A673 (cell line): ENCODE data around the gene DSCAML1. TPM values are rescaled to one million over a fixed set of nuclear protein-coding genes. Genes with fewer than 3 reads are reported as not detected.

ENCODE experiments used
- BruUV-seq: library from RNA; stranded (reverse); fragments of 400-500 nt; replicated peaks from 2 replicates; lab custom pipeline; 2021; lab: Mats Ljungman, UMichigan
- CTCF ChIA-PET: fragments of 300-600 bp; sonication (Branson Sonifier 250); formaldehyde crosslinking; loops from one replicate; lab custom pipeline; 2022; ENCODE audit warnings: antibody characterized with exemption; lab: Charles Lee
- POLR2A ChIA-PET: fragments of 300-600 bp; sonication (Branson Sonifier 250); formaldehyde crosslinking; loops from one replicate; lab custom pipeline; 2022; ENCODE audit warnings: antibody characterized with exemption; ENCODE audit not compliant: low non-redundant PET; lab: Charles Lee
- DNase-seq: peaks from one replicate; pipeline ENCODE4 v3.0.0-alpha.2; 2015; ENCODE audit warnings: low spot score
- H3K27ac ChIP-seq: fragments of 200-600 bp; sonication (generic); 2 replicates; pipeline ENCODE4 v1.5.1; 2016; ENCODE audit warnings: mixed run types, low read depth, mild to moderate bottlenecking, mixed read lengths, antibody characterized with exemption, low read length; ENCODE audit not compliant: poor library complexity, severe bottlenecking
- H3K27me3 ChIP-seq: fragments of 200-600 bp; sonication (generic); replicated peaks from 2 replicates; pipeline ENCODE4 v1.6.1; 2017; ENCODE audit warnings: mixed run types, low read depth, mild to moderate bottlenecking, mixed read lengths, antibody characterized with exemption, low read length; ENCODE audit not compliant: insufficient read depth, poor library complexity
- H3K36me3 ChIP-seq: fragments of 200-600 bp; sonication (generic); 2 replicates; pipeline ENCODE4 v1.6.1; 2016; ENCODE audit warnings: mixed run types, mild to moderate bottlenecking, mixed read lengths, antibody characterized with exemption, low read length; ENCODE audit not compliant: insufficient read depth, poor library complexity, severe bottlenecking
- H3K4me1 ChIP-seq: fragments of 200-600 bp; sonication (generic); 2 replicates; pipeline ENCODE4 v1.6.1; 2017; ENCODE audit warnings: mixed run types, mild to moderate bottlenecking, mixed read lengths, antibody characterized with exemption, low read length; ENCODE audit not compliant: insufficient read depth, poor library complexity, severe bottlenecking
- H3K4me3 ChIP-seq: fragments of 200-600 bp; sonication (generic); 2 replicates; pipeline ENCODE4 v1.5.1; 2016; ENCODE audit warnings: low read depth, mixed run types, mild to moderate bottlenecking, mixed read lengths, low read length; ENCODE audit not compliant: poor library complexity, severe bottlenecking
- H3K9me3 ChIP-seq: fragments of 200-600 bp; sonication (generic); 2 replicates; pipeline ENCODE4 v1.6.1; 2016; ENCODE audit warnings: mixed run types, low read depth, mild to moderate bottlenecking, mixed read lengths, antibody characterized with exemption, low read length; ENCODE audit not compliant: poor library complexity, severe bottlenecking
- EZH2 ChIP-seq: fragments of 200-600 bp; sonication (generic); IDR thresholded peaks from 2 replicates; pipeline ENCODE4 v1.6.1; 2017; ENCODE audit warnings: borderline replicate concordance, low read depth, mild to moderate bottlenecking, mixed read lengths, antibody characterized with exemption, low read length; ENCODE audit not compliant: poor library complexity, severe bottlenecking
- intact Hi-C: fragments of 100-400 bp; cut with micrococcal nuclease; formaldehyde crosslinking; loops from one replicate; pipeline ENCODE4 v1.10.0; 2022; ENCODE audit not compliant: unreplicated experiment
- total RNA-seq: library from RNA; stranded (reverse); gene quantifications from 2 replicates; pipeline ENCODE4 v1.2.3, GENCODE V29; 2021
- TF ChIP-seq, protein P1 (sequence below): fragments of 300-800, 200-600 bp; sonication (generic); conservative IDR thresholded peaks from 2 replicates; pipeline ENCODE4 v1.5.1; 2017; ENCODE audit warnings: low read depth, mild to moderate bottlenecking, antibody characterized with exemption, low read length, moderate library complexity, mixed read lengths

Gene DSCAML1
- total RNA-seq, 1 experiment from 2014 or later: not detected

DNA sequence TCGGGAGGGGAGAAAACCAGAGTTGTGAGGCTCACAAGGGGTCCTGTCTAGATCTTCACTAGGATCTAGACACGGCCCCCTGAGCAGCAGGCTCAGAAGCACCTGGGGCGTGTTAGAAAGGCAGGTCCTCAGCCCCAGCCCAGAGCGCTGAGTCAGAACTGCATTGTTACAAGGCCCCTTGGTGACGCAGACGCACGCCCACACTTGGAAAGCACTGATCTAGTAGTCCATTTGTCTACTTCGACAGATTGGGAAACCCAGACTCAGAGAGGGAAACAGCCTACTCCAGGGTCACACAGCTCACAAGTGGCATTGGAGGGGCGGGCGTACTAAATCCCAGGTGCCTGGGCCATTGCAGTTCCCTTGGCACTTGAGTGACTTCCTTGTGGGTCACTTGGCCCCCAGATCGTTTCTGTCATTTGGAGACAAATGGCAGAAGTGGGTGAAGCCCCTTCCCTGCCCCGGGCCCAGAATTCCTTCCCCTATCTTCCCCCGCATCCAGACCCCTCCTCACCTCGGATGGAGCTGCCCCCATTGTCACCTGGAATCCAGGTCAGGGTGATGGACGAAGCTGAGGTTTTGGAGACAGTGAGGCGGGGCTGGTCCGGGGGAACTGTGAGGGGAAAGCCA is 358.5 kb downstream of the DSCAML1 start:
- ChIA-PET POLR2A (no interaction called here), CTCF (no interaction called here)
- peak; percentile 46 for DNase-seq
- no peak overlapping the region for H3K27ac ChIP-seq
- H3K27me3 ChIP-seq: peaks cover 12% of the 10 kb centered on the region
- H3K4me3 ChIP-seq: no peak overlapping the region
- H3K4me1 ChIP-seq: no peaks in the 10 kb centered on the region
- no peaks in the 10 kb centered on the region for H3K9me3 ChIP-seq
- BruUV-seq: no TSS peak
- intact Hi-C loops: no loop called here
- TF ChIP-seq, protein P1, sequence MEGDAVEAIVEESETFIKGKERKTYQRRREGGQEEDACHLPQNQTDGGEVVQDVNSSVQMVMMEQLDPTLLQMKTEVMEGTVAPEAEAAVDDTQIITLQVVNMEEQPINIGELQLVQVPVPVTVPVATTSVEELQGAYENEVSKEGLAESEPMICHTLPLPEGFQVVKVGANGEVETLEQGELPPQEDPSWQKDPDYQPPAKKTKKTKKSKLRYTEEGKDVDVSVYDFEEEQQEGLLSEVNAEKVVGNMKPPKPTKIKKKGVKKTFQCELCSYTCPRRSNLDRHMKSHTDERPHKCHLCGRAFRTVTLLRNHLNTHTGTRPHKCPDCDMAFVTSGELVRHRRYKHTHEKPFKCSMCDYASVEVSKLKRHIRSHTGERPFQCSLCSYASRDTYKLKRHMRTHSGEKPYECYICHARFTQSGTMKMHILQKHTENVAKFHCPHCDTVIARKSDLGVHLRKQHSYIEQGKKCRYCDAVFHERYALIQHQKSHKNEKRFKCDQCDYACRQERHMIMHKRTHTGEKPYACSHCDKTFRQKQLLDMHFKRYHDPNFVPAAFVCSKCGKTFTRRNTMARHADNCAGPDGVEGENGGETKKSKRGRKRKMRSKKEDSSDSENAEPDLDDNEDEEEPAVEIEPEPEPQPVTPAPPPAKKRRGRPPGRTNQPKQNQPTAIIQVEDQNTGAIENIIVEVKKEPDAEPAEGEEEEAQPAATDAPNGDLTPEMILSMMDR: no peak
- H3K36me3 ChIP-seq: no peaks in the 10 kb centered on the region

DNA sequence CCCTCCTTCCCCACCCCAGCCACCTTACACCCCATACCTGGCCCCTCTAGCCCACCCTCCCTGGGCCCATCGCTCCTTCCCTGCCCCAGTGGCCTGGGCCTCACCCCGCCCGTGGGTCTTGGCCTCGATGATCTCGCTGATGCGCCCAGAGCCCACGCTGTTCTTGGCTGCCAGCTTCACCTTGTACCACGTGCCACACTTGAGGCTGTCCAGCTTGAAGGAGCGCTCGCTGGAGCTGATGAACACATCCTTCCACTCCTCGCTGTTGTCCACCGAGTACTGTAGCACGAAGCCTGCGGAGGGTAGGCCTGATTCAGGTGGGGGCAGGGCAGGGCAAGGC is 359.3 kb downstream of the DSCAML1 start:
- ChIA-PET POLR2A (no interaction called here), CTCF (no interaction called here)
- no peak overlapping the region for H3K4me3 ChIP-seq
- intact Hi-C loops: no loop called here
- no peaks in the 10 kb centered on the region for H3K9me3 ChIP-seq
- H3K4me1 ChIP-seq: no peaks in the 10 kb centered on the region
- no TSS peak for BruUV-seq
- TF ChIP-seq, protein P1: no peak
- no peak for TF ChIP-seq EZH2
- H3K27me3 ChIP-seq: peaks cover 12% of the 10 kb centered on the region
- DNase-seq: no peak
- H3K36me3 ChIP-seq: no peaks in the 10 kb centered on the region
- H3K27ac ChIP-seq: no peak overlapping the region

DNA sequence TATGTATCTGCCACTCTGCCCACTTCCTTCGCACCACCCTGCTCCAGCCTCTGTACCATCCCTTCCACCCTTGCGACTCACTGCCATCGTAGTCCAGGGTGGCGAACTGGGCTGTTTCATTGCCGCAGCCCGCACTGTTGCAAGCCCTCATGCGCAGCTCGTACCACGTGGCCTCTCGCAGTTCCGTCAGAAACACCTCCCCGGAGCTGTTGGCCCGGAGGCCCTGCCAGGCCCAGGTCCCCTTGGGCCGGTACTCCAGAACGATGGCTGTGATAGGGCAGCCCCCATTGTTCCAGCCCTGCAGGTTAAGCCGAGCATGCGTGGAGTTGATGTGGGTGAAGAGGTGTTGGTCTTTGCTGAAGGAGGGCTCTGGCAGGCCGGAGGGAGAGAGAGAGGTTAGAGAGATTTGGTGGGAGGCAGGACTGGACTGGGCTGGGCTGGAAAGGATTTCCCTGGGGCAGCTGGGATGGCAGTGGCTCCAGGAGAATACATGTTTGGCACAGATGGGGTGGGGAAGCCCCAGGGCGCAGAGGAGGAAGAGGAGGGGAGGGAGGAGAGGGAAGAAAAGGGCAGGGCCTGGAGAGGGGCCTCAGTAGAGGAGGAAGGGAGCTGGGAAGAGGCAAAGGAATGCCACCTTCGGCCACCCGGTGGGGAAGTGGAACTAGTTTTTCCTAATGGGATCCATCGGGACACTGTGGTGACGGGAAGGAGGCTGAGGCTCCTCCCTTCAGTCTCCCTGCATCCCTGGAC is 359.8 kb downstream of the DSCAML1 start:
- CTCF ChIA-PET: no interaction called here
- DNase-seq: no peak
- Histone ChIP-seq H3K4me3 (no peak overlapping the region), H3K36me3 (no peaks in the 10 kb centered on the region), H3K9me3 (no peaks in the 10 kb centered on the region), H3K27ac (no peak overlapping the region), H3K4me1 (no peaks in the 10 kb centered on the region), H3K27me3 (peaks cover 12% of the 10 kb centered on the region)
- no peak for TF ChIP-seq EZH2
- TF ChIP-seq, protein P1: no peak
- POLR2A ChIA-PET: no interaction called here
- intact Hi-C loops: no loop called here
- no TSS peak for BruUV-seq
